ENCODE results near the gene IL17REL. TPM values are rescaled to one million over a fixed set of nuclear protein-coding genes. Genes with fewer than 3 reads are reported as not detected.
"Not testable (repeated sequence)": the region's sequence is repeated elsewhere in the genome, so short reads cannot be mapped to it uniquely, and the experiment has no call there.

The IL17REL gene
- total RNA-seq, 2 donors from 2014 or later = 0.15 TPM; not detected in 1

- peaks cover 22% of the 10 kb centered on the region for H3K27me3 Mint-ChIP-seq (ENCODE audit: insufficient read depth)
- Histone ChIP-seq H3K4me3 (ENCODE audit: low read length) (no peak overlapping the region), H3K36me3 (ENCODE audit: control insufficient read depth, insufficient read depth, low read length) (no peaks in the 10 kb centered on the region), H3K9ac (ENCODE audit: extremely low read depth, low read length, poor library complexity, severe bottlenecking) (no peak overlapping the region), H3K27me3 (ENCODE audit: control insufficient read depth, insufficient read depth, low read length, poor library complexity, severe bottlenecking) (no peaks in the 10 kb centered on the region), H3K9me3 (ENCODE audit: control insufficient read depth, low read length) (peaks cover 18% of the 10 kb centered on the region), H3K4me1 (ENCODE audit: control insufficient read depth, insufficient read depth, low read length) (no peaks in the 10 kb centered on the region), H3K27ac (ENCODE audit: low read depth, low read length) (no peak overlapping the region)
- no peak overlapping the region for H3K27ac Mint-ChIP-seq
- no peak overlapping the region for H3K4me3 Mint-ChIP-seq
- 46 to 53% methylated on average over 10 to 23 of the region's 23 CpGs for WGBS, 2 experiments (ENCODE audit: insufficient coverage in 1 of 2, insufficient read length in 1 of 2)
- peak; percentile 82 for TF ChIP-seq CTCF (conservative IDR thresholded peaks at IDR 0.05)
- peaks cover 37% of the 10 kb centered on the region for H3K9me3 Mint-ChIP-seq
- DNase-seq = peak; percentile 87
- H3K4me1 Mint-ChIP-seq = no peaks in the 10 kb centered on the region
- H3K36me3 Mint-ChIP-seq (ENCODE audit: low read depth) = no peaks in the 10 kb centered on the region
Observed at GRCh38 chr22:49992921-49993648, 19.5 kb downstream of the IL17REL start.

- no peak overlapping the region for H3K4me3 Mint-ChIP-seq
- Histone ChIP-seq H3K4me3 (ENCODE audit: low read length) (no peak overlapping the region), H3K4me1 (ENCODE audit: control insufficient read depth, insufficient read depth, low read length) (no peaks in the 10 kb centered on the region), H3K9ac (ENCODE audit: extremely low read depth, low read length, poor library complexity, severe bottlenecking) (no peak overlapping the region), H3K27ac (ENCODE audit: low read depth, low read length) (no peak overlapping the region), H3K9me3 (ENCODE audit: control insufficient read depth, low read length) (peaks cover 18% of the 10 kb centered on the region), H3K36me3 (ENCODE audit: control insufficient read depth, insufficient read depth, low read length) (no peaks in the 10 kb centered on the region), H3K27me3 (ENCODE audit: control insufficient read depth, insufficient read depth, low read length, poor library complexity, severe bottlenecking) (no peaks in the 10 kb centered on the region)
- H3K4me1 Mint-ChIP-seq = no peaks in the 10 kb centered on the region
- H3K36me3 Mint-ChIP-seq (ENCODE audit: low read depth) = no peaks in the 10 kb centered on the region
- peaks cover 27% of the 10 kb centered on the region for H3K27me3 Mint-ChIP-seq (ENCODE audit: insufficient read depth)
- WGBS, 2 experiments (ENCODE audit: insufficient coverage in 1 of 2, insufficient read length in 1 of 2) = 86 to 90% methylated on average over 4 to 7 of the region's 7 CpGs
- H3K9me3 Mint-ChIP-seq = peaks cover 44% of the 10 kb centered on the region
- H3K27ac Mint-ChIP-seq = no peak overlapping the region
- TF ChIP-seq CTCF (conservative IDR thresholded peaks at IDR 0.05) = no peak
- DNase-seq = no peak
Observed at GRCh38 chr22:49991907-49992533, 20.5 kb downstream of the IL17REL start.

GRCh38 chr22:49991167-49991566 lies 21.4 kb downstream of the IL17REL start:
- H3K27me3 Mint-ChIP-seq (ENCODE audit: insufficient read depth) = peaks cover 34% of the 10 kb centered on the region
- Histone ChIP-seq H3K4me3 (ENCODE audit: low read length) (no peak overlapping the region), H3K9me3 (ENCODE audit: control insufficient read depth, low read length) (peaks cover 24% of the 10 kb centered on the region), H3K36me3 (ENCODE audit: control insufficient read depth, insufficient read depth, low read length) (no peaks in the 10 kb centered on the region), H3K4me1 (ENCODE audit: control insufficient read depth, insufficient read depth, low read length) (no peaks in the 10 kb centered on the region), H3K27ac (ENCODE audit: low read depth, low read length) (no peak overlapping the region), H3K27me3 (ENCODE audit: control insufficient read depth, insufficient read depth, low read length, poor library complexity, severe bottlenecking) (peaks cover 4% of the 10 kb centered on the region), H3K9ac (ENCODE audit: extremely low read depth, low read length, poor library complexity, severe bottlenecking) (no peak overlapping the region)
- peaks cover 52% of the 10 kb centered on the region for H3K9me3 Mint-ChIP-seq
- H3K36me3 Mint-ChIP-seq (ENCODE audit: low read depth) = no peaks in the 10 kb centered on the region
- DNase-seq = no peak
- no peak overlapping the region for H3K27ac Mint-ChIP-seq
- H3K4me1 Mint-ChIP-seq = no peaks in the 10 kb centered on the region
- no peak for TF ChIP-seq CTCF (conservative IDR thresholded peaks at IDR 0.05)
- no peak overlapping the region for H3K4me3 Mint-ChIP-seq
- 77 to 87% methylated on average over 3 to 6 of the region's 6 CpGs for WGBS, 2 experiments (ENCODE audit: insufficient coverage in 1 of 2, insufficient read length in 1 of 2)

- not testable (repeated sequence) for H3K36me3 ChIP-seq (ENCODE audit: control insufficient read depth, insufficient read depth, low read length); H3K27ac Mint-ChIP-seq; H3K36me3 Mint-ChIP-seq (ENCODE audit: low read depth); DNase-seq; H3K4me3 Mint-ChIP-seq; H3K4me1 ChIP-seq (ENCODE audit: control insufficient read depth, insufficient read depth, low read length); H3K4me3 ChIP-seq (ENCODE audit: low read length); H3K9ac ChIP-seq (ENCODE audit: extremely low read depth, low read length, poor library complexity, severe bottlenecking); H3K4me1 Mint-ChIP-seq; H3K27ac ChIP-seq (ENCODE audit: low read depth, low read length)
- WGBS, 2 experiments (ENCODE audit: insufficient coverage in 1 of 2, insufficient read length in 1 of 2) = 81 to 90% methylated on average over 10 to 24 of the region's 24 CpGs
- Histone ChIP-seq H3K27me3 (ENCODE audit: control insufficient read depth, insufficient read depth, low read length, poor library complexity, severe bottlenecking) (peaks cover 18% of the 10 kb centered on the region), H3K9me3 (ENCODE audit: control insufficient read depth, low read length) (peaks cover 28% of the 10 kb centered on the region)
- Mint-ChIP-seq H3K9me3 (peaks cover 52% of the 10 kb centered on the region), H3K27me3 (ENCODE audit: insufficient read depth) (peaks cover 48% of the 10 kb centered on the region)
Observed at GRCh38 chr22:49989826-49990225, 22.7 kb downstream of the IL17REL start.
